Kidney (tissue), 14 donors: Measurements from ENCODE around the gene GRM7. TPM values are rescaled to one million over a fixed set of nuclear protein-coding genes. Genes with fewer than 3 reads are reported as not detected.

ENCODE experiments used
- DNase-seq, 5 donors: peaks; one replicate each; pipeline ENCODE4 v3.0.0-alpha.2; 2013 to 2020
- FAIRE-seq: peaks from 2 replicates; lab custom pipeline; 2012; peaks lifted over from hg19 to GRCh38; lab: Jason Lieb, UNC
- H3K27ac ChIP-seq, 2 donors: one replicate each; pipeline ENCODE4 v1.7.0; 2013; ENCODE audit warnings: low read depth in 2 of 2, low read length in 2 of 2, inconsistent platforms in 1 of 2
- H3K27me3 ChIP-seq: one replicate; pipeline ENCODE4 v1.7.1; 2013; ENCODE audit warnings: low read length, inconsistent platforms; ENCODE audit not compliant: control insufficient read depth, insufficient read depth
- H3K36me3 ChIP-seq, 3 donors: one replicate each; pipeline versions ENCODE4 v1.7.0 to v1.7.1; 2013; ENCODE audit warnings: low read length in 3 of 3, control low read depth in 1 of 3, inconsistent platforms in 1 of 3; ENCODE audit not compliant: insufficient read depth in 3 of 3, control insufficient read depth in 2 of 3
- H3K4me1 ChIP-seq, 3 donors: one replicate each; pipeline versions ENCODE4 v1.7.0 to v1.7.1; 2013; ENCODE audit warnings: low read length in 3 of 3, inconsistent platforms in 1 of 3, low read depth in 1 of 3; ENCODE audit not compliant: control insufficient read depth in 2 of 3, insufficient read depth in 2 of 3
- H3K4me3 ChIP-seq, 3 donors: one replicate each; pipeline versions ENCODE4 v1.7.0 to v1.8.1; 2013; ENCODE audit warnings: low read length in 3 of 3, control low read depth in 1 of 3, inconsistent platforms in 1 of 3
- H3K9ac ChIP-seq, 3 donors: one replicate each; pipeline versions ENCODE4 v1.7.0 to v1.7.1; 2013; ENCODE audit warnings: low read length in 3 of 3, control low read depth in 1 of 3, inconsistent platforms in 1 of 3
- H3K9me3 ChIP-seq, 3 donors: one replicate each; pipeline versions ENCODE4 v1.7.0 to v1.7.1; 2013; ENCODE audit warnings: low read length in 3 of 3, control low read depth in 1 of 3, inconsistent platforms in 1 of 3; ENCODE audit not compliant: control insufficient read depth in 2 of 3, insufficient read depth in 1 of 3
- CTCF ChIP-seq: IDR thresholded peaks from 3 replicates; pipeline ENCODE4 v1.5.1; 2012; ENCODE audit warnings: mild to moderate bottlenecking, moderate library complexity, borderline replicate concordance; ENCODE audit not compliant: insufficient read depth; ENCODE audit errors: extremely low read depth
- intact Hi-C: fragments of 100-400 bp; cut with DNase I; formaldehyde crosslinking; loops from one replicate; pipeline ENCODE4 v1.11.1; 2022
- polyA plus RNA-seq: library from polyadenylated mRNA; stranded (reverse); fragments of 350-450 nt; fragmentation: Illumina TruSeq; extraction: RNeasy Lipid Tissue Mini Kit (QIAGEN cat#74804); gene quantifications from one replicate; pipeline ENCODE4 v1.2.3, GENCODE V29; 2014; ENCODE audit warnings: low read depth, low replicate concordance; ENCODE audit not compliant: insufficient read depth
- total RNA-seq: library from RNA; stranded (reverse); fragmentation: NEBNext Ultra II Directional; extraction: Animal tissue kit (Norgen Biotek cat#: 25700); gene quantifications from one replicate; pipeline ENCODE4 v1.2.1, GENCODE V29; 2021
- donor health status: control.
- donor health status: control.
- donor health status: control.
- donor health status: control.
- donor health status: control.
- donor health status: DM: yes; HTN: yes; CAD: no.
- donor health status: Normal renal cell carcinoma (clear cell type).

The GRM7 gene
- total and polyA plus RNA-seq, 2 donors from 2014 or later = 0.16 TPM; not detected in 1

DNA sequence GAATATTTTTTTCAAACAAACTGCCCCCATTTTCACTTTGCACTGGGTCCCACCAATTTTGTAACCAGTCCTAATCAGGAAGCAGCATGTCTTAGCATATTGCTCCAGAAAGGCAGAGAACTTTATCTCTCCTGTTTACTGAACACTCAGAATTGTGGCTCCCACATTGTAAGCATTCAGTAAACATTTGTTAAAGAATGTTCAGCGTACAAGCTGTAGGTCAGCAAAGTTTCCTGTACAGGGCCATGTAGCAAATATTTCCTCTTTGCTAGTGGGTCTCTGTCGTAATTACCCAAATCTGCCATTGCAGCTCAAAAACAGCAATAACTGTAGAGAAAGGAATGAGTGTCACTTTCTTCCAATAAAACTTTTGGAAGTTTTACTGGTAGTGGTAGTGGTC lies 393.3 kb downstream of the GRM7 start:
- no peaks in the 10 kb centered on the region for H3K36me3 ChIP-seq
- H3K9ac ChIP-seq = no peak overlapping the region
- H3K9me3 ChIP-seq = peaks cover 0 to 7% (median 0%) of the 10 kb centered on the region in 3 donors
- intact Hi-C loops = no loop called here
- no peaks in the 10 kb centered on the region for H3K27me3 ChIP-seq
- TF ChIP-seq CTCF = no peak
- DNase-seq (no peak), FAIRE-seq (no peak)
- H3K27ac ChIP-seq = no peak overlapping the region
- H3K4me3 ChIP-seq = no peak overlapping the region
- H3K4me1 ChIP-seq = no peaks in the 10 kb centered on the region

- no peak overlapping the region for H3K9ac ChIP-seq
- TF ChIP-seq CTCF = no peak
- no peak for FAIRE-seq
Observed at GRCh38 chr3:7260975-7261374, 400.1 kb downstream of the GRM7 start.

GRCh38 chr3:7263347-7264195 lies 402.7 kb downstream of the GRM7 start:
- no peak for TF ChIP-seq CTCF
- intact Hi-C loops = no loop called here
- H3K9me3 ChIP-seq = peaks cover 0 to 6% (median 0%) of the 10 kb centered on the region in 3 donors
- H3K36me3 ChIP-seq = no peaks in the 10 kb centered on the region
- no peak overlapping the region for H3K4me3 ChIP-seq
- DNase-seq = peak in 1 of 5 donors; percentile 49
- no peak overlapping the region for H3K27ac ChIP-seq
- H3K27me3 ChIP-seq = no peaks in the 10 kb centered on the region
- no peak for FAIRE-seq
- H3K4me1 ChIP-seq = no peaks in the 10 kb centered on the region
- no peak overlapping the region for H3K9ac ChIP-seq

More at GRCh38 chr3:7260975-7261374, 400.1 kb downstream of the GRM7 start:
- H3K4me3 ChIP-seq = no peak overlapping the region
- H3K4me1 ChIP-seq = no peaks in the 10 kb centered on the region
- no peaks in the 10 kb centered on the region for H3K36me3 ChIP-seq
- no peak for DNase-seq
- intact Hi-C loops = no loop called here
- H3K27me3 ChIP-seq = no peaks in the 10 kb centered on the region
- no peak overlapping the region for H3K27ac ChIP-seq
- H3K9me3 ChIP-seq = peaks cover 0 to 14% (median 0%) of the 10 kb centered on the region in 3 donors
